Dermis microvascular lymphatic vessel endothelial cell (primary cell): ENCODE data around the gene AGMO. TPM values are rescaled to one million over a fixed set of nuclear protein-coding genes. Genes with fewer than 3 reads are reported as not detected.

Experiments used
- DNase-seq, 2 donors: peaks; one replicate each; pipeline versions ENCODE4 v3.0.0 to v3.0.0-alpha.2; 2010; ENCODE audit warnings: low read depth in 2 of 2
- total RNA-seq: library from RNA; depleted of rRNA; stranded (reverse); fragments of >200 nt; gene quantifications from 2 replicates; pipeline ENCODE4 v1.2.1, GENCODE V29; 2014

The AGMO gene
- total RNA-seq, 1 donor from 2014 or later, result 1.4 TPM

- no peak for DNase-seq
These were observed 162.4 kb downstream of the AGMO start for GRCh38 chr7:15399441-15399840.

- no peak for DNase-seq
These were observed 163.7 kb downstream of the AGMO start for GRCh38 chr7:15397922-15398760.

- no peak for DNase-seq
These were observed 164.7 kb downstream of the AGMO start for GRCh38 chr7:15397159-15397550.

GRCh38 chr7:15396210-15397158 is 165.3 kb downstream of the AGMO start:
- no peak for DNase-seq

- DNase-seq, result no peak
These were observed 172.7 kb downstream of the AGMO start for GRCh38 chr7:15389073-15389472.

GRCh38 chr7:15378494-15379145 is 183.2 kb downstream of the AGMO start:
- no peak for DNase-seq

- DNase-seq, result no peak
These were observed 185.2 kb downstream of the AGMO start for GRCh38 chr7:15376600-15376999.

GRCh38 chr7:15370441-15370840 is 191.4 kb downstream of the AGMO start:
- DNase-seq, result no peak

GRCh38 chr7:15368653-15369052 is 193.2 kb downstream of the AGMO start:
- DNase-seq, result no peak

GRCh38 chr7:15367897-15368296 is 193.9 kb downstream of the AGMO start:
- no peak for DNase-seq

GRCh38 chr7:15358112-15358511 is 203.7 kb downstream of the AGMO start:
- no peak for DNase-seq

GRCh38 chr7:15352421-15353206 is 209.2 kb downstream of the AGMO start:
- no peak for DNase-seq

- no peak for DNase-seq
These were observed 216.6 kb downstream of the AGMO start for GRCh38 chr7:15345216-15345615.

GRCh38 chr7:15341817-15342216 is 220.0 kb downstream of the AGMO start:
- no peak for DNase-seq

GRCh38 chr7:15336146-15336545 is 225.7 kb downstream of the AGMO start:
- DNase-seq, result no peak

GRCh38 chr7:15335390-15335789 is 226.4 kb downstream of the AGMO start:
- no peak for DNase-seq

GRCh38 chr7:15334536-15335263 is 227.1 kb downstream of the AGMO start:
- no peak for DNase-seq

GRCh38 chr7:15332956-15333355 is 228.9 kb downstream of the AGMO start:
- DNase-seq, result no peak

GRCh38 chr7:15330943-15331342 is 230.9 kb downstream of the AGMO start:
- DNase-seq, result no peak

- DNase-seq, result no peak
These were observed 234.8 kb downstream of the AGMO start for GRCh38 chr7:15327001-15327400.
